ENCODE data around the gene POU2AF1.

Gene POU2AF1

GRCh38 chr11:111359223-111360149 lies 19.6 kb downstream of the POU2AF1 start:
- peak overlapping the region; percentile 72 for H3K27ac ChIP-seq
- TF ChIP-seq ZFX (IDR thresholded peaks at IDR 0.05; ENCODE audit: borderline replicate concordance) = no peak
- TF ChIP-seq CTCF (IDR thresholded peaks at IDR 0.05) = peak; percentile 39

- H3K27ac ChIP-seq = peak overlapping the region; percentile 72; the same call in 1 of the 2 replicates
- TF ChIP-seq ZFX (IDR thresholded peaks at IDR 0.05; ENCODE audit: borderline replicate concordance) = no peak
- TF ChIP-seq CTCF (IDR thresholded peaks at IDR 0.05) = no peak
Measured at GRCh38 chr11:111358038-111359001, 20.8 kb downstream of the POU2AF1 start.

- peak overlapping the region; percentile 10; the same call in 1 of the 2 replicates for H3K27ac ChIP-seq
- TF ChIP-seq ZFX (IDR thresholded peaks at IDR 0.05; ENCODE audit: borderline replicate concordance) = no peak
- peak; percentile 17 for TF ChIP-seq CTCF (IDR thresholded peaks at IDR 0.05)
Measured at GRCh38 chr11:111357150-111358037, 21.7 kb downstream of the POU2AF1 start.

DNA sequence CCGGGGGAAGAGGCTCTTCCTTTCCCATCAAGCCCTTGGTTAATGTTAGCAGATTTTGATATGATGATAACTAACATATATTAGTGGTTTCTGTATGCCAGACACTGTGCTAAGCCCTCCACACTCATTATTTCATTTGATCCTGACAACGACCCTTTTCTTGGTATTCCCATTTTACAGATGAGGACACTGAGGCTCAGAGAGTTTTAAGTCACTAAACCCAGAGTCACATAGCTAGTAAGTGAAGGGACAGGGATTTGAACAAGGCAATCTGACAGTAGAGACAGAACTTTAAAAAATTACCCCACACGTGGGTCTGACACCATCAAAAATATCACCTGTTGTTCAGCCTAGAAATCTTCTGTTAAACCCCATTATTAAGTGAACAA lies 22.4 kb downstream of the POU2AF1 start:
- H3K27ac ChIP-seq = no peak overlapping the region
- TF ChIP-seq CTCF (IDR thresholded peaks at IDR 0.05) (no peak), ZFX (IDR thresholded peaks at IDR 0.05; ENCODE audit: borderline replicate concordance) (no peak)

DNA sequence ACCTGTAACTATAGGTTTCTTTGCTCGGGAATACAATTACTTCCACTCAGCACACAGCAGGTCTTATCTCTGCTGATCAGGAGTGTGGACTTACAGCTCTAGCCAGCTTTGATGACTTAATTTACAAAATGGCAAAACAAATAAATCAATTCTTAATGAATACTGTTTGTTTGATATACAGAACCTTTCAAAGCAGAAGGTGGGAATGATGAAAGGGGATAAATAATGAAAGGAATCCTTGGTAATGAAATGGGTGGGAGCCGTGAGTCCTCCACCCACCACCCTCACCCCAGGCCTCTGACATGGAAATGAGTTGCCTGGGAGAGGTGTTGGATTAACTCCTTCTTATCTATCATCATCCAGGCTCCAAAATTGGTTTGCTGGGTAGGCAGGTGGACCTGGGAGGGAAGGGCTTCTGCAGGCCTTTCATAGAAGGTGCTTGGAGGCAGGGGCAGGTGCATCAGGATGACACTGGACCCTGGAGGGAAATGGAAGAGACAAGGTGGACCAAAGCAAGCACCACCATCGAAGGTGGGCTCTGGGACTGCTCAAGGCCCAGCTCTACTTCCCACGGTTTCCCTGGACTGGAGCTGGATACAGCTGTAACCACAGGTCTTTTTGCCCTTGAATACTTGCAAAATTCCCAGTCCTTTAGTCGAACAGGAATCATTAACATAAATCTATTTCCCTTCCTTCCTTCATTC lies 23.0 kb downstream of the POU2AF1 start:
- TF ChIP-seq CTCF (IDR thresholded peaks at IDR 0.05) (no peak), ZFX (IDR thresholded peaks at IDR 0.05; ENCODE audit: borderline replicate concordance) (no peak)
- H3K27ac ChIP-seq = no peak overlapping the region

- no peak for TF ChIP-seq CTCF (IDR thresholded peaks at IDR 0.05)
- no peak for TF ChIP-seq ZFX (IDR thresholded peaks at IDR 0.05; ENCODE audit: borderline replicate concordance)
- no peak overlapping the region for H3K27ac ChIP-seq
Measured at GRCh38 chr11:111355101-111355500, 24.0 kb downstream of the POU2AF1 start.
